NCI-H146 (cell line): ENCODE data around the gene HOXC10.

Experiments
- DNase-seq: peaks from one replicate; lab custom pipeline; 2025; lab: John Stamatoyannopoulos, UW

The HOXC10 gene

GRCh38 chr12:54030442-54030801, 45.5 kb downstream of the HOXC10 start:
- DNase-seq, result no peak

GRCh38 chr12:54030889-54031471, 46.0 kb downstream of the HOXC10 start:
- no peak for DNase-seq

GRCh38 chr12:54031480-54031879, 46.5 kb downstream of the HOXC10 start:
- no peak for DNase-seq

- DNase-seq, result no peak
These were observed 47.2 kb downstream of the HOXC10 start for GRCh38 chr12:54032086-54032619.

- peak; percentile 60 for DNase-seq
These were observed 47.7 kb downstream of the HOXC10 start, which contains the start of gene HOXC5 for GRCh38 chr12:54032627-54033100. Gene HOXC5, plus strand, starts transcription at chr12:54033050. Its CDS starts 73 bp downstream, at chr12:54033123.

GRCh38 chr12:54033106-54033979, 48.4 kb downstream of the HOXC10 start:
- DNase-seq, result no peak

GRCh38 chr12:54033980-54034784, 49.2 kb downstream of the HOXC10 start:
- no peak for DNase-seq

- no peak for DNase-seq
These were observed 49.9 kb downstream of the HOXC10 start for GRCh38 chr12:54034785-54035310.

GRCh38 chr12:54035568-54036264, 50.8 kb downstream of the HOXC10 start:
- no peak for DNase-seq

GRCh38 chr12:54036620-54037359, 51.8 kb downstream of the HOXC10 start:
- no peak for DNase-seq

- no peak for DNase-seq
These were observed 52.7 kb downstream of the HOXC10 start for GRCh38 chr12:54037360-54038283.

- no peak for DNase-seq
These were observed 53.4 kb downstream of the HOXC10 start for GRCh38 chr12:54038284-54038870.

GRCh38 chr12:54038871-54039414, 54.0 kb downstream of the HOXC10 start:
- DNase-seq, result no peak

- no peak for DNase-seq
These were observed 54.6 kb downstream of the HOXC10 start for GRCh38 chr12:54039417-54040147.
